ENCODE measurements around the gene KLF13. TPM values are rescaled to one million over a fixed set of nuclear protein-coding genes. Genes with fewer than 3 reads are reported as not detected.

Gene KLF13
- polyA plus RNA-seq, 4 donors = 63.4 to 84.7 (median 71.2) TPM

DNA sequence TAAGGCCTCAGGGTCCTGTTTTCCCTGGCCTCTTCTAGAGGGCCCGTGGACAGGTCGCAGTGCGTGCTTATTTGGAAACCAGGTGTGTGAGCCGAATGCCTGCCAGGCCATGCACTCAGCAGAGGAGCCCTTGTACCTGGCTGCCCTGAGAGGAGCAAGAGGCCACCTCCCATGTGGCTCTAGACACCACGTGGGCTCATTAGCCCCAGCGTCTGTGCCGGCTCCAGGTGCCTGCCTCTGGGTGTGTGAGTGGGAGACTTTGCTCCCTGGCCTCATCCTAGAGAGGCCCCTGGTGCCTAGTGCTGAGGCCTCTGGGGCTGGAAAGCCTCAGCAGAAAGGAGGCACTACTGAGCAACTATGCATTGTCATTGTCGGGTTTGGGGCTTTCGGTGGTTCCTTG is 50.4 kb downstream of the KLF13 start:
- no peak for DNase-seq (ENCODE audit: low read depth in 4 of 4, low spot score in 2 of 4)

GRCh38 chr15:31378363-31378903 is 51.8 kb downstream of the KLF13 start:
- DNase-seq (ENCODE audit: low read depth in 4 of 4, low spot score in 2 of 4) = no peak

- DNase-seq (ENCODE audit: low read depth in 4 of 4, low spot score in 2 of 4) = no peak
Observed at GRCh38 chr15:31379042-31379441, 52.4 kb downstream of the KLF13 start.

- no peak for DNase-seq (ENCODE audit: low read depth in 4 of 4, low spot score in 2 of 4)
Observed at GRCh38 chr15:31379577-31379976, 52.9 kb downstream of the KLF13 start.

GRCh38 chr15:31381801-31382712 is 55.4 kb downstream of the KLF13 start:
- DNase-seq (ENCODE audit: low read depth in 4 of 4, low spot score in 2 of 4) = no peak

GRCh38 chr15:31382713-31383045 is 56.0 kb downstream of the KLF13 start:
- no peak for DNase-seq (ENCODE audit: low read depth in 4 of 4, low spot score in 2 of 4)

DNA sequence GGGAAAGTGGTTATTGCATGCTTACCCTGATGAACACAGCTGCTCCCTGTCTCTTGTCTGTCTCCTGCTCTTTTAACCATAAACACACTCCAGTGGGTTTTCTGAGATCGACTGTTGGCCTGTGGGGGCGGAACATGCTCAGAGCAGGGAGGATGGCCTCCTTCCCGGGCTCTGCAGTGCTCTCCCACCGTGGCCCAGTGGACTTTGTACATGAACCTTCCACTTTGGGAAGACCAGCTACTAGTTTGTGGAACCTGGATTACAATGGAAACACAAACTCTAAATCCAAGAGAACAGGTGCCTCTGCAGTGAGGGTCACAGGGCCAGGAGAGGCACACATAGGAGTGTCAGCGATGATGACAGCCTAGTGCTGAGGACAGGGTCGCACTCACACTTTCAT is 56.5 kb downstream of the KLF13 start:
- no peak for DNase-seq (ENCODE audit: low read depth in 4 of 4, low spot score in 2 of 4)

- no peak for DNase-seq (ENCODE audit: low read depth in 4 of 4, low spot score in 2 of 4)
Observed at GRCh38 chr15:31384568-31384967, 57.9 kb downstream of the KLF13 start.

- DNase-seq (ENCODE audit: low read depth in 4 of 4, low spot score in 2 of 4) = no peak
Observed at GRCh38 chr15:31385736-31386135, 59.1 kb downstream of the KLF13 start.

DNA sequence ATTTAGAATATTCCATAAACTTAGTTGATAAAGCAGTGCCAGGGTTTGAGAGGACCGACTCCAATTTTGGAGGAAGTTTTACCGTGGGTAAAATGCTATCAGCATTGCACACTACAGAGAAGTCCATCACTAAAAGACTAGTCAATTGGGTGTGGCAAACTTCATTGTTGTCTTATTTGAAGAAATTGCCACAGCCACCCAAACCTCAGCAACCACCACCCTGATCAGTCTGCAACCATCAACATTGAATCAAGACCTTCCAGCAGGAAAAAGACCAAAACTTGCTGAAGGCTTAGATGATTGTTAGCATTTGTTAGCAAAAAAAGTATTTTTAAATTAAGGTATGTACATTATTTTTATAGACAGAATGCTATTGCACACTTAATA is 60.5 kb downstream of the KLF13 start:
- DNase-seq (ENCODE audit: low read depth in 4 of 4, low spot score in 2 of 4) = no peak

- DNase-seq (ENCODE audit: low read depth in 4 of 4, low spot score in 2 of 4) = no peak
Observed at GRCh38 chr15:31387479-31388118, 61.0 kb downstream of the KLF13 start.

DNA sequence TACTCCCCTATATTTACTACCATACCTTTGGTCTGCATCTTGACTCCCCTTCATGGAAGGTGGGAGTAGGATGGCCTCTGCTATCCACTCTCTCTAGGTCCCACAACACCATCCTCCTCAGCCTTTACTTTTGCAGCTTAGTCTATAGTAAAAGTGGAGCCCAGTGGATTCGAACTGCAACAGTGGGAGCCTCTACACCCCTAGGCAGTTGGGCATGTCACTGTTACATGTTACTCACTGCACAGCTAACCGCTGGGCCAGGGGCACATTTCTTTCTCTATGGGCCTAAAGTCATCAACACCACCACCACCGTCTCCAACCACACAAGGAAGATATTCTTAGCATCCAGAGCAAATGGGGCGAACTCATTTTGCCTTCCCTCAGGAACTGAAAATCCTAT is 62.9 kb downstream of the KLF13 start:
- no peak for DNase-seq (ENCODE audit: low read depth in 4 of 4, low spot score in 2 of 4)

DNA sequence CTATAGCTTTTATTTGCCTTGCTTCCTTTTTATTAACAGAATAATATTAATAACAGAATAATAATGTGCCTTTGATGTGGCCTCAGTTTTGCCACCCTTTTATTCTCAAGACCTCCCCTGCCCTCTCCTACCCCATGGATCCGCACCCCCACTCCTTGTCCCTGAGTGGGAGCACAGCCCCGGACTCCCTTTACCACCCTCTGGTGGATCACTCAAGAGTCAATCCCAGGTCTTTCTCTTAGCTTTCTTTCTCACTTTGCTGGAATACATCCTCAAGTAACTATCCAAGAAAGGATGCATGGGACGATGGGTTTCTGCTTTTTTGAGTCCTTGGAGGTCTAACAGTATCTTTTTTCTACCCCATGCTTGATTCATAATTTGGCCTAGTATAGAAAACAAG is 63.4 kb downstream of the KLF13 start:
- DNase-seq (ENCODE audit: low read depth in 4 of 4, low spot score in 2 of 4) = no peak

GRCh38 chr15:31390777-31391486 is 64.3 kb downstream of the KLF13 start:
- DNase-seq (ENCODE audit: low read depth in 4 of 4, low spot score in 2 of 4) = no peak

DNA sequence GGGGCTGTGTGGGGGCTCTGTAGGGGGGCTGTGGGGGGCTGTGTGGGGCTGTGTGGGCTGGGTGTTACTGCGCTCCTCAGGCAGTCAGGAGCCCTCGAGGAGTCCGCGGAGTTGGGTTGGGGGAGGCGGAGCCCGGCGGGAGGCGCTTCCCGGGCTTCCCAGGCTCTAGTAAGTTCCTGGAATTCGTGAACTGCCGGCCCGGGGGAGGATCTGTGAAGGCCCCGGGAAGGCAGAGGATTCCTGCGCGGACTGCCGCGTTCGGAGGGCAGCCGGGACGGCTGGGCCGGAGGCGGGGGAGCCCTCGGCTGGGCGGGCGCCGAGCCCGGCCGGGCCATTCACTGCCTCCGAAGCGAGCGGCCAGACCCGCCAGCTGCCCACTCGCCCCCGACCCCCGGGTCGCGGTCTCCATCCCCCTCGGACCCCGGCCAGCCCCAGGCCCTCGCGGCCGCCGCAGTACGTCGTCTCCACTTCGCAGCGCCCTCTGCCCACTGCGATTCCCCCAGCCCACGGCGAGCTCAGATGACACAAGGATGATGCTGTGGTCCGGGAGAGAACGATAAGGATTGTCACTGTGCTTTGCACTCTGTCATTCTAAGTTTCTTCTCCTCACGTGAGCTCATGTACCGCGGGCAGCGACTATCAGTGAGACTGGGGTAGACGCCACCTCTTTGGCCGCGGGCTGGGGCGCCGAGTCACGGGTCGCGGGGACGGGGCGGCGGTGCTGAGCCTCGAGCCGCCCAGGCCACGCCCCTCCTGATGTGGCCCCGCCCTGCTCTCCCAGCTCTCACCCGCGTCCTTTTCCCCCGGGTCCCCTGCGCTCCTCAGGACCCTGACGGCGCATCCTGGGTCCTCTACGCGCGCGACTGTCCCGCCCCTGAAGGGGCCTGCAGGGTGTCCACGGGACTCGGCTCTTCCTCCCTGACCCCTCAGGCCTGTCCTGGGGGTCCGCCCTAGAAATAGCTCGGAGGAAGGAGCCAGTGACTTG is 65.3 kb downstream of the KLF13 start:
- DNase-seq (ENCODE audit: low read depth in 4 of 4, low spot score in 2 of 4) = peak; percentile 34 to 73 (median 65)

DNA sequence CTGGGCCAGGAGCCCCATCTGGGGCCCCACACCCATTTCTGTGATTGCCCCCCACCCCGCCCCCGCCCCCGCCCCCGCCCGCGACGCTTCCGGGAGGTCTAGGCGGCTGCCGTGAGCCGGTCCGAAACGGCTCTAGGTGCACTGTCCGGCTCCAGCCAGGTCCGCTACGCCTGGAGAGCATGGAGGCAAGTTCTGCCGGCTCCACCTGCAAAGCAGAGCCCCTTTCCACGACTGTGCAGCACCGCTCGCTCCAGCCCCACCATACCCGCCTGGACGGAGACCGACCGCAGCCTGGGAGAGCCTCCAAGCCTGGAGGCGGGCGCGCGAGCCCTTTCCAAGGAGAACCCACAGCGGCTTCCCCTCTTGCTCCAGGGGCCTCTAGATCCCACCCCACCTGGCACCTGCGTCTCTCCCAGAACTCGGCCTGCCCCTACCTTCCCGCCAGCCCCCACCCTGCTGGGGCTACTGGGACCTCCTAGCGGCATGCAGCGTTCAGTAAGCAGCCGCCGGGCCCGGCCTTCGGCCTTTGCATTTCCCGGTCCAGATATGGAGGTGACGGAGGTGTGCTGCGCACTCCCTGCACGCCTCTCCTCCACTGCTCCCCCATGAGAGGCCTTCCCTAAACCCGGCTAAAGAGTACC is 66.2 kb downstream of the KLF13 start:
- no peak for DNase-seq (ENCODE audit: low read depth in 4 of 4, low spot score in 2 of 4)

- no peak for DNase-seq (ENCODE audit: low read depth in 4 of 4, low spot score in 2 of 4)
Observed at GRCh38 chr15:31393444-31394091, 66.9 kb downstream of the KLF13 start.

DNA sequence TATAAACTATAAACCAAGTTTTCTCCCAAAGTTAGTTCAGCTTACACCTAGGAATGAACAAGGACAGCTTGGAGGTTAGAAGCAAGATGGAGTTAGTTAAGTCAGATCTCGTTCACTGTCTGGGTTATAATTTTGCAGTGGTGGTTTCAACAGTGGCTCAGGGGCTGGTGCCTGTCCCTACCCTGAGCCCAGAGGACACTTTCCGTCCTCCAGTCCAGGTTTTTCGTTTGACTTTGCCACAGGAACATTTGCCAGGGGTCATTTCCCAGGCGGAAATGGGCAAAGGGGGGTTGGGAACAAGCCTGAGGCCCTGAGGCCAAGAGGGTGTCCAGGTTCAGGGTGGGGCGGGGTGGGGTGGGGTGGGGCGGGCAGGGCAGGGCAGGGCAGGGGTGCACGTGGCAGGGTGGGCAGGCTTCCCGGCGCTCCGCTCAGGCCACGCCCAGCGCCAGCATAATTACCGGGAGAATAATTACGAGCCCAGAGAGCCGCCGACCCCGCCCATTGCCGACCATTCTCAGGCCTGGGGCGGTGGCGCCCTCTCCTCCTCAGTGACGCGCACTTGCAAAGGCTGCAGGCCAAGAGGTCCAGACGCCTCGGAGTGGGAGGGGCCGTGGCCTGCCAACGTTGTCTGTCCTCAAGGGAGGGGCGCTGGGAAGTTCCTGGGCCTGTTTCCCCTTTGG is 70.4 kb downstream of the KLF13 start:
- DNase-seq (ENCODE audit: low read depth in 4 of 4, low spot score in 2 of 4) = peak in 1 of 4 donors; percentile 56

All from left renal cortex interstitium (tissue), 4 donors.